Measurements from ENCODE around the gene EYA3. TPM values are rescaled to one million over a fixed set of nuclear protein-coding genes. Genes with fewer than 3 reads are reported as not detected.

The EYA3 gene
- total and polyA plus RNA-seq, 8 donors: 22.9 to 33.0 (median 29.1) TPM

GRCh38 chr1:28037946-28038345 lies 50.5 kb downstream of the EYA3 start:
- peaks cover 0 to 47% of the 10 kb centered on the region in 2 donors for H3K36me3 ChIP-seq
- TF ChIP-seq CTCF (IDR thresholded peaks at IDR 0.05): no peak
- no peak for ATAC-seq

DNA sequence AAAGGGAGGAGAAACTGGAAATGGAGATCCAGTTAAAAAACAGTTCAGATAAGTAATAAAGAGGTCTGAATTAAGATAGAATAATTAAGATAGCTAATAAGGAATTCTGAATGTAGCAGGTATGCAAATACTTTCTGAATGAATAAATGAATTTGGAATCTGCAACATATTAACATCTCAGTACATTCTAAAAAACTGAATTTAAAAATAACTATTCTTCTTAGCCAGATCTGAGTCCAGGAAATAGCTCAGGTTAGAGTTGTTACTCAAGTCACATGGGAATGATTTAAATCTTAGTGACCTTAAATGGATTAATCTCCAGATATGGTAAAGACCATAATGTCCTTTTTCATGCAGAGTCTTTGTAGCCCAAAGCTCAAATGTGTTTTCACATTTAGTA lies 51.2 kb downstream of the EYA3 start:
- Histone ChIP-seq H3K27ac (no peak overlapping the region), H3K36me3 (peaks cover 0 to 43% of the 10 kb centered on the region in 2 donors), H3K4me1 (no peaks in the 10 kb centered on the region), H3K27me3 (no peaks in the 10 kb centered on the region), H3K9me3 (no peaks in the 10 kb centered on the region), H3K4me3 (no peak overlapping the region)
- intact Hi-C loops (cut with DNase I): no loop called here
- DNase-seq (no peak), ATAC-seq (no peak)
- TF ChIP-seq CTCF (IDR thresholded peaks at IDR 0.05): no peak

More at GRCh38 chr1:28037946-28038345, 50.5 kb downstream of the EYA3 start:
- no peak for DNase-seq
- Histone ChIP-seq H3K4me3 (no peak overlapping the region), H3K27me3 (no peaks in the 10 kb centered on the region), H3K4me1 (no peaks in the 10 kb centered on the region), H3K9me3 (no peaks in the 10 kb centered on the region), H3K27ac (no peak overlapping the region)
- intact Hi-C loops (cut with DNase I): no loop called here

DNA sequence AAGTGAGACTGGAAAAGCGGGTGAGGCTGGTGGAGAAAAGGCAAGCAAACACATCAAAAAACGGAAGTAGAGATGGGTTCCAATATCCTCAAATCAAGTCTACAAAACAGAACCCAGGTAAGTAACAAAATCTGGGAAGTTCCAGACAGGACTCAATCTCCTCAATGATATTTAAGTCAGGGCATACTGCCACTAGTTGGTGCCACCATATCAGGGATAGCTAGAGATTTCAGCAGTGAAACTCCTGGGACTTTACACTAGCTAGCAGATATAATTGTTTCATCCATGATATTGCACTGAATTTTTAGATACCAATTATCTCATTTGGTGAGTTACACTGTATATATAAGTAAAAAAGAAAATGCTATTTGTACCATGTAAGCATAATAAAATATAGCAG lies 52.0 kb downstream of the EYA3 start:
- Histone ChIP-seq H3K36me3 (peaks cover 0 to 35% of the 10 kb centered on the region in 2 donors), H3K4me1 (no peaks in the 10 kb centered on the region), H3K9me3 (no peaks in the 10 kb centered on the region), H3K27ac (no peak overlapping the region), H3K27me3 (no peaks in the 10 kb centered on the region), H3K4me3 (no peak overlapping the region)
- DNase-seq (no peak), ATAC-seq (peak; percentile 47)
- intact Hi-C loops (cut with DNase I): no loop called here
- no peak for TF ChIP-seq CTCF (IDR thresholded peaks at IDR 0.05)

DNA sequence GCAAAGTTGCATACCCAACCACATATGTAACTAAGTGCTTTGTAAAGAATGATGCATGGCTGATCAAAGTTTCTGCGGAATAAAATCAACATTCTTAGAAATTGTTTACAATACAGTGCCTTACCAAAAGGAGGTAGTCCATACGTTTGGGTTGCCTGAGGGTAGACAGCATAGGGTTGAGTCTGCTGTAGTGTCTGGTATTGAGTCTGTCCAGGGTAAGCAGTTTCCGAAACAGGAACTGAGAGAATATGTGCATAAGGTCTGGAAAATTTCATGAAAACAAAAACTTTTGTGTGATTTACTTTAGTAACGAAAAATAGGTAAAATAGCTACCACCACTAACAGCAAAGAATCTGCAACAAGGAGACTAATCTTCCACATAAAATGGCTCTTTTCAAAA lies 53.0 kb downstream of the EYA3 start:
- TF ChIP-seq CTCF (IDR thresholded peaks at IDR 0.05): no peak
- DNase-seq (no peak), ATAC-seq (no peak)
- Histone ChIP-seq H3K9me3 (no peaks in the 10 kb centered on the region), H3K36me3 (peaks cover 0 to 25% of the 10 kb centered on the region in 2 donors), H3K27me3 (no peaks in the 10 kb centered on the region), H3K4me3 (no peak overlapping the region), H3K4me1 (no peaks in the 10 kb centered on the region), H3K27ac (no peak overlapping the region)
- intact Hi-C loops (cut with DNase I): no loop called here

GRCh38 chr1:28032281-28032680 lies 56.1 kb downstream of the EYA3 start:
- no peaks in the 10 kb centered on the region for H3K4me1 ChIP-seq
- intact Hi-C loops (cut with DNase I): no loop called here
- H3K27me3 ChIP-seq: no peaks in the 10 kb centered on the region
- H3K4me3 ChIP-seq: no peak overlapping the region
- TF ChIP-seq CTCF (IDR thresholded peaks at IDR 0.05): no peak
- DNase-seq (no peak), ATAC-seq (no peak)
- no peaks in the 10 kb centered on the region for H3K9me3 ChIP-seq
- H3K27ac ChIP-seq: no peak overlapping the region
- no peaks in the 10 kb centered on the region for H3K36me3 ChIP-seq

All from left lung (tissue), 10 donors.